CD4-positive, alpha-beta T cell (primary cell): ENCODE results near the gene BHMT2. TPM values are rescaled to one million over a fixed set of nuclear protein-coding genes. Genes with fewer than 3 reads are reported as not detected.

Experiments used
- ATAC-seq: fragments of 200-7000 bp; cut with Tn5 transposase; one replicate; pipeline ENCODE4 v1.10.0; 2022; ENCODE audit warnings: mild to moderate bottlenecking; ENCODE audit not compliant: poor library complexity
- CTCF ChIA-PET: fragments of 350-600 bp; sonication (Branson Sonifier 250); formaldehyde crosslinking; loops from one replicate; lab custom pipeline; 2021; ENCODE audit warnings: antibody characterized with exemption, inconsistent platforms; lab: Charles Lee
- POLR2A ChIA-PET: fragments of 350-600 bp; sonication (Branson Sonifier 250); formaldehyde crosslinking; loops from one replicate; lab custom pipeline; 2021; ENCODE audit warnings: antibody characterized with exemption, inconsistent platforms; lab: Charles Lee
- DNase-seq, 14 experiments: peaks; one replicate each; pipeline ENCODE4 v3.0.0-alpha.2; 2013 to 2020; ENCODE audit warnings: mixed read lengths in 2 of 14
- H3K27ac ChIP-seq, 2 donors: one replicate each; pipeline versions ENCODE4 v1.5.1 to v1.7.0; 2013; ENCODE audit warnings: low read length in 2 of 2, low read depth in 1 of 2, mild to moderate bottlenecking in 1 of 2
- H3K27me3 ChIP-seq, 2 experiments: 1 replicate in 1 of 2; 2 replicates in 1 of 2; pipeline versions ENCODE4 v1.6.1 to v1.7.0; 2013; ENCODE audit warnings: low read length in 2 of 2, control low read depth in 1 of 2, mild to moderate bottlenecking in 1 of 2, moderate library complexity in 1 of 2; ENCODE audit not compliant: insufficient read depth in 2 of 2, control insufficient read depth in 1 of 2
- H3K36me3 ChIP-seq: one replicate; pipeline ENCODE4 v1.6.1; 2013; ENCODE audit warnings: low read length, control low read depth; ENCODE audit not compliant: insufficient read depth
- H3K4me1 ChIP-seq: one replicate; pipeline ENCODE4 v1.6.1; 2013; ENCODE audit warnings: low read length, control low read depth; ENCODE audit not compliant: insufficient read depth
- H3K4me3 ChIP-seq: one replicate; pipeline ENCODE4 v1.5.1; 2013; ENCODE audit warnings: mild to moderate bottlenecking, low read length, moderate library complexity
- H3K9me3 ChIP-seq, 2 experiments: 1 replicate in 1 of 2; 2 replicates in 1 of 2; pipeline versions ENCODE4 v1.6.1 to v1.7.0; 2013; ENCODE audit warnings: low read length in 2 of 2, mild to moderate bottlenecking in 2 of 2, control low read depth in 1 of 2, moderate library complexity in 1 of 2; ENCODE audit not compliant: control insufficient read depth in 1 of 2, insufficient read depth in 1 of 2
- H3K27ac Mint-ChIP-seq: one replicate; pipeline ENCODE4 v1.8.0; 2020; ENCODE audit warnings: mixed read lengths
- H3K27me3 Mint-ChIP-seq: one replicate; pipeline ENCODE4 v1.8.0; 2021; ENCODE audit warnings: mixed read lengths
- H3K36me3 Mint-ChIP-seq: one replicate; pipeline ENCODE4 v1.8.0; 2021; ENCODE audit warnings: low read depth, mixed read lengths
- H3K4me1 Mint-ChIP-seq: one replicate; pipeline ENCODE4 v1.8.0; 2021; ENCODE audit warnings: low read depth, mixed read lengths
- H3K4me3 Mint-ChIP-seq: one replicate; pipeline ENCODE4 v1.8.0; 2020; ENCODE audit warnings: mild to moderate bottlenecking, mixed read lengths
- H3K9me3 Mint-ChIP-seq: one replicate; pipeline ENCODE4 v1.8.0; 2020; ENCODE audit warnings: mixed read lengths
- intact Hi-C, 2 experiments: fragments of 100-400 bp; cut with DNase I in 1 of 2; cut with micrococcal nuclease in 1 of 2; formaldehyde crosslinking; loops; one replicate each; pipeline versions ENCODE4 v1.15.1 to v1.9.0; 2023 to 2025; cut with DNase I, micrococcal nuclease
- total RNA-seq, 174 experiments: library from RNA in 2 of 174; stranded (reverse) in 2 of 174; gene quantifications; one replicate each; pipeline ENCODE4 v1.2.3 and lab custom pipeline; 2021 to 2026
- TF ChIP-seq, protein P1 (sequence below): fragments of 200-600 bp; IDR thresholded peaks from one replicate; pipeline ENCODE4 v1.8.0; 2022; ENCODE audit warnings: antibody characterized with exemption, mild to moderate bottlenecking

BHMT2 gene
- total RNA-seq, 2 experiments from 2014 or later: not detected

DNA sequence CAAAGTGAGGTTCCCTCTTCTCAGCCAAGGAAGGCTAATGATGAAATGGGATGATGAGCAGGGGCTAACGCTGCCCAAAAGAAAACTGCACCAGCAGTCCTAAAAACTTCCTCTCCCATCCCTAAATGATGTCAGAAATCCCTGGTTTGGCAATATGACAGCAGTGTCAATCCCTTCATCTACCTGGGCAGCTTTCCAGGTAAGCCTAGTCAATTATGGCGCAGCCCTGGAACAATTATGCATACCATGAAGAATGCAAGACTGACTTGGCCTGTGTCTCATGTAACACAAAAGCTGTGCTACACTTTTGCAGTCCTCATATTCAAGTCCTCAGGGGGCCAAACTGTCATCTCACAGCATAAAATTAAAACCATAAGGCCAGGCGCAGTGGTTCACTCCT is 7.1 kb upstream of the BHMT2 start:
- no peaks in the 10 kb centered on the region for H3K9me3 Mint-ChIP-seq
- ChIA-PET CTCF (no interaction called here), POLR2A (no interaction called here)
- H3K27ac Mint-ChIP-seq: no peak overlapping the region
- H3K4me1 Mint-ChIP-seq: no peaks in the 10 kb centered on the region
- Histone ChIP-seq H3K36me3 (no peaks in the 10 kb centered on the region), H3K4me1 (no peaks in the 10 kb centered on the region), H3K9me3 (no peaks in the 10 kb centered on the region), H3K27me3 (peaks cover 6 to 7% of the 10 kb centered on the region in 2 experiments), H3K4me3 (no peak overlapping the region), H3K27ac (no peak overlapping the region)
- H3K36me3 Mint-ChIP-seq: no peaks in the 10 kb centered on the region
- TF ChIP-seq, protein P1, sequence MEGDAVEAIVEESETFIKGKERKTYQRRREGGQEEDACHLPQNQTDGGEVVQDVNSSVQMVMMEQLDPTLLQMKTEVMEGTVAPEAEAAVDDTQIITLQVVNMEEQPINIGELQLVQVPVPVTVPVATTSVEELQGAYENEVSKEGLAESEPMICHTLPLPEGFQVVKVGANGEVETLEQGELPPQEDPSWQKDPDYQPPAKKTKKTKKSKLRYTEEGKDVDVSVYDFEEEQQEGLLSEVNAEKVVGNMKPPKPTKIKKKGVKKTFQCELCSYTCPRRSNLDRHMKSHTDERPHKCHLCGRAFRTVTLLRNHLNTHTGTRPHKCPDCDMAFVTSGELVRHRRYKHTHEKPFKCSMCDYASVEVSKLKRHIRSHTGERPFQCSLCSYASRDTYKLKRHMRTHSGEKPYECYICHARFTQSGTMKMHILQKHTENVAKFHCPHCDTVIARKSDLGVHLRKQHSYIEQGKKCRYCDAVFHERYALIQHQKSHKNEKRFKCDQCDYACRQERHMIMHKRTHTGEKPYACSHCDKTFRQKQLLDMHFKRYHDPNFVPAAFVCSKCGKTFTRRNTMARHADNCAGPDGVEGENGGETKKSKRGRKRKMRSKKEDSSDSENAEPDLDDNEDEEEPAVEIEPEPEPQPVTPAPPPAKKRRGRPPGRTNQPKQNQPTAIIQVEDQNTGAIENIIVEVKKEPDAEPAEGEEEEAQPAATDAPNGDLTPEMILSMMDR: no peak
- peaks cover 18% of the 10 kb centered on the region for H3K27me3 Mint-ChIP-seq
- H3K4me3 Mint-ChIP-seq: no peak overlapping the region
- no peak for DNase-seq
- intact Hi-C loops: no loop called here
- ATAC-seq: no peak

DNA sequence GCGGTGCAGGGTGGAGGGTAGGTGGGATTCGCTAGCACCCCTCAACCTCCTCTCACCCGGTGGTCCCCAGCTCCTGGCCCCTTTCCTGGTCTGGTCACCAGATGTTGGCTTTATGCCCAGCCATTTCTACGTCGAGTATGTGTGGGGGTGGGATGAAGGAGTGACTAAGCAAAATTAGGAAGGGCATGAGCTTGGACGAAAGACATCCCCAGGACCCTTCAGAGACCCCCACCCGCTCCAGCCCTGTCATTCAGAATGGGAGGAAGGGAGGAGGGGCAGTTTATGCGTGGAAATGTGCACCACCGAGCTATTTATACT is 742 bp downstream of the BHMT2 start:
- TF ChIP-seq, protein P1: no peak
- CTCF ChIA-PET: no interaction called here
- no peaks in the 10 kb centered on the region for H3K36me3 Mint-ChIP-seq
- H3K36me3 ChIP-seq: no peaks in the 10 kb centered on the region
- no peak overlapping the region for H3K27ac Mint-ChIP-seq
- no peak overlapping the region for H3K27ac ChIP-seq
- H3K9me3 Mint-ChIP-seq: no peaks in the 10 kb centered on the region
- no peak for ATAC-seq
- H3K4me1 Mint-ChIP-seq: no peaks in the 10 kb centered on the region
- no peak overlapping the region for H3K4me3 Mint-ChIP-seq
- DNase-seq: no peak
- H3K4me3 ChIP-seq: no peak overlapping the region
- H3K27me3 ChIP-seq: peaks cover 15 to 29% of the 10 kb centered on the region in 2 experiments
- H3K27me3 Mint-ChIP-seq: peaks cover 66% of the 10 kb centered on the region
- H3K9me3 ChIP-seq: peaks cover 0 to 8% of the 10 kb centered on the region in 2 experiments
- no peaks in the 10 kb centered on the region for H3K4me1 ChIP-seq
- POLR2A ChIA-PET: no interaction called here
- intact Hi-C loops: no loop called here

DNA sequence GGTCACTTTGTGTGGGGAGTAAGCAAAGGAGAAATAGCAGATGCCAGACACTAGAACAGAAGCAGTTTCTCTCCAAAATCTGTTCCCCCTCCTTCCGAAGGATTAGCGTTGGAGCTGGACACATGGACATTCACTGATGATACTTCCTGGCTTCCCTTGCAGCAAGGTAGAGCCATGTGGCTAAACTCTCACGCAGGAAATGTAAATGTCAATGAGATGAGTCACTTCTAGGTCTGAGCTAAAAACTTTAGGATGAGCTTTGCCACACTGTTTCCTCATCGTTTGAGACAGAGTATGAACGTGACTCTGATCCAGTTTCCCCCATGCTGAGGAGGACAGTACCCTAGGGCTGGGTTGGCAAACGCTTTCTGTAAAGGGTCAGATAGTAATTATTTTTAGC is 5.1 kb downstream of the BHMT2 start:
- Mint-ChIP-seq H3K9me3 (no peaks in the 10 kb centered on the region), H3K36me3 (no peaks in the 10 kb centered on the region), H3K27me3 (peaks cover 38% of the 10 kb centered on the region), H3K4me3 (no peak overlapping the region), H3K4me1 (no peaks in the 10 kb centered on the region), H3K27ac (no peak overlapping the region)
- Histone ChIP-seq H3K36me3 (no peaks in the 10 kb centered on the region), H3K4me3 (no peak overlapping the region), H3K9me3 (peaks cover 0 to 7% of the 10 kb centered on the region in 2 experiments), H3K27ac (no peak overlapping the region), H3K27me3 (peaks cover 7 to 18% of the 10 kb centered on the region in 2 experiments), H3K4me1 (no peaks in the 10 kb centered on the region)
- TF ChIP-seq, protein P1: no peak
- ChIA-PET POLR2A (no interaction called here), CTCF (no interaction called here)
- DNase-seq (no peak), ATAC-seq (no peak)
- intact Hi-C loops: no loop called here
